SK-N-SH (cell line): ENCODE results near the gene KIF18A. TPM values are rescaled to one million over a fixed set of nuclear protein-coding genes. Genes with fewer than 3 reads are reported as not detected.
A peak's percentile ranks its signal among the peaks of the same experiment; 100 is the strongest.
"Not testable (repeated sequence)": the region's sequence is repeated elsewhere in the genome, so short reads cannot be mapped to it uniquely, and the experiment has no call there.

ENCODE experiments used
- CTCF ChIA-PET: fragments of 300-600, 350-600 bp; formaldehyde crosslinking; extraction: SDS; loops from one replicate; lab custom pipeline; 2021; lab: Yijun Ruan, JAX
- POLR2A ChIA-PET: fragments of 350-600 bp; sonication (Branson Sonifier 250); formaldehyde crosslinking; extraction: SDS; loops from one replicate; lab custom pipeline; 2020; ENCODE audit warnings: antibody characterized with exemption, inconsistent platforms; lab: Yijun Ruan, JAX
- DNase-seq: peaks from one replicate; pipeline ENCODE4 v3.0.0; 2012
- H2AFZ ChIP-seq: fragments of 200-600 bp; sonication (generic); 2 replicates; pipeline ENCODE4 v1.8.1; 2016; ENCODE audit warnings: antibody characterized with exemption, mild to moderate bottlenecking, low read depth
- H3F3A ChIP-seq: fragments of 200-600 bp; sonication (generic); replicated peaks from 2 replicates; pipeline ENCODE3; 2016; ENCODE audit warnings: antibody characterized with exemption, mild to moderate bottlenecking; ENCODE audit not compliant: insufficient read depth
- H3K27ac ChIP-seq, 2 experiments: fragments of 200-500 bp in 1 of 2; fragments of 200-600 bp in 1 of 2; sonication (Bioruptor generic) in 1 of 2; sonication (generic), shearing (Covaris generic) in 1 of 2; 2 replicates each; pipeline versions ENCODE4 v1.5.1 to v1.6.1; 2014 to 2016; ENCODE audit warnings: low read depth in 2 of 2, inconsistent platforms in 1 of 2, low read length in 1 of 2, mild to moderate bottlenecking in 1 of 2, mixed read lengths in 1 of 2
- H3K27me3 ChIP-seq: fragments of 200-600 bp; sonication (generic), shearing (Covaris generic); 2 replicates; pipeline ENCODE4 v1.6.1; 2016; ENCODE audit warnings: mixed run types; ENCODE audit not compliant: insufficient read depth
- H3K36me3 ChIP-seq, 2 experiments: fragments of 200-500 bp in 1 of 2; fragments of 200-600 bp in 1 of 2; sonication (Bioruptor generic) in 1 of 2; sonication (generic) in 1 of 2; replicated peaks in 1 of 2; 2 replicates each; pipeline versions ENCODE3 to v1.5.1; 2014 to 2016; ENCODE audit warnings: low read length in 1 of 2, mild to moderate bottlenecking in 1 of 2; ENCODE audit not compliant: insufficient read depth in 2 of 2, control insufficient read depth in 1 of 2
- H3K4me1 ChIP-seq, 2 experiments: fragments of 200-500 bp in 1 of 2; fragments of 200-600 bp in 1 of 2; sonication (Bioruptor generic) in 1 of 2; sonication (generic), shearing (Covaris generic) in 1 of 2; 2 replicates each; pipeline versions ENCODE4 v1.5.1 to v1.6.1; 2014 to 2016; ENCODE audit warnings: low read depth in 1 of 2, low read length in 1 of 2, mixed run types in 1 of 2; ENCODE audit not compliant: insufficient read depth in 2 of 2, control insufficient read depth in 1 of 2
- H3K4me2 ChIP-seq: fragments of 200-600 bp; sonication (generic), shearing (Covaris generic); 2 replicates; pipeline ENCODE4 v1.6.1; 2017; ENCODE audit warnings: mixed run types
- H3K4me3 ChIP-seq, 2 experiments: fragments of 200-500 bp in 1 of 2; fragments of 200-600 bp in 1 of 2; sonication (Bioruptor generic) in 1 of 2; sonication (generic), shearing (Covaris generic) in 1 of 2; 2 replicates each; pipeline versions ENCODE4 v1.5.1 to v1.8.1; 2014 to 2016; ENCODE audit warnings: low read depth in 2 of 2, inconsistent platforms in 1 of 2, low read length in 1 of 2, mild to moderate bottlenecking in 1 of 2, mixed read lengths in 1 of 2, moderate library complexity in 1 of 2
- H3K79me2 ChIP-seq: fragments of 200-600 bp; sonication (generic); 2 replicates; pipeline ENCODE4 v1.8.1; 2017; ENCODE audit warnings: mild to moderate bottlenecking; ENCODE audit not compliant: insufficient read depth
- H3K9ac ChIP-seq: fragments of 200-600 bp; sonication (generic); 2 replicates; pipeline ENCODE4 v1.6.1; 2017; ENCODE audit warnings: mixed run types
- H3K9me2 ChIP-seq: fragments of 200-600 bp; sonication (generic); 2 replicates; pipeline ENCODE4 v1.6.1; 2017; ENCODE audit warnings: mixed run types
- H3K9me3 ChIP-seq: fragments of 200-600 bp; sonication (generic); 2 replicates; pipeline ENCODE4 v1.6.1; 2017; ENCODE audit warnings: mixed run types, mild to moderate bottlenecking, moderate library complexity
- H4K20me1 ChIP-seq: fragments of 200-600 bp; sonication (generic); 2 replicates; pipeline ENCODE4 v1.6.1; 2017; ENCODE audit warnings: mild to moderate bottlenecking, mixed run types; ENCODE audit not compliant: insufficient read depth
- FOSL2 ChIP-seq: IDR thresholded peaks from 2 replicates; pipeline ENCODE4 v1.4.0; 2012; ENCODE audit warnings: low read depth, mild to moderate bottlenecking, moderate library complexity, borderline replicate concordance
- FOXM1 ChIP-seq: IDR thresholded peaks from 2 replicates; pipeline ENCODE4 v1.4.0; 2012; ENCODE audit warnings: low read depth, mild to moderate bottlenecking
- NFIC ChIP-seq: IDR thresholded peaks from 2 replicates; pipeline ENCODE4 v1.4.0; 2012; ENCODE audit warnings: borderline replicate concordance
- RXRA ChIP-seq: IDR thresholded peaks from 2 replicates; pipeline ENCODE4 v1.4.0; 2012; ENCODE audit warnings: low read depth, mild to moderate bottlenecking, borderline replicate concordance
- TCF12 ChIP-seq: IDR thresholded peaks from 2 replicates; pipeline ENCODE4 v1.4.0; 2012
- YY1 ChIP-seq: IDR thresholded peaks from 2 replicates; pipeline ENCODE4 v1.4.0; 2012; ENCODE audit warnings: low read depth, mild to moderate bottlenecking
- WGBS: methylation state at CpG from one replicate; pipeline ENCODE4 v1.1.6; 2017; ENCODE audit warnings: low lambda C conversion rate; 5-methylcytosine and 5-hydroxymethylcytosine counted together
- polyA plus RNA-seq, 3 experiments: library from polyadenylated mRNA; depleted of rRNA; stranded (reverse); fragments of >200 nt; gene quantifications; 2 replicates each; pipeline ENCODE4 v1.2.3, GENCODE V29; 2012
- TF ChIP-seq, protein P1 (sequence below): IDR thresholded peaks from 2 replicates; pipeline ENCODE4; 2012
- TF ChIP-seq, protein P2 (sequence below): IDR thresholded peaks from 2 replicates; pipeline ENCODE4 v1.4.0; 2012; ENCODE audit warnings: low read depth
- TF ChIP-seq, protein P3 (sequence below): IDR thresholded peaks from 2 replicates; pipeline ENCODE4 v1.4.0; 2012; ENCODE audit warnings: low read depth, borderline replicate concordance
- TF ChIP-seq, protein P4 (sequence below): fragments of 200-600 bp; sonication (generic); IDR thresholded peaks from 2 replicates; pipeline ENCODE4 v1.6.1; 2017; ENCODE audit warnings: antibody characterized with exemption, mild to moderate bottlenecking, moderate library complexity
- TF ChIP-seq, protein P5 (sequence below): fragments of 150-350 bp; IDR thresholded peaks from 2 replicates; pipeline ENCODE4 v1.6.1; 2017; ENCODE audit warnings: antibody characterized with exemption, low read length, low read depth, borderline replicate concordance

KIF18A gene
- polyA plus RNA-seq, 1 of the 3 experiments (the other 2 are of a cell fraction): 3.8 TPM

DNA sequence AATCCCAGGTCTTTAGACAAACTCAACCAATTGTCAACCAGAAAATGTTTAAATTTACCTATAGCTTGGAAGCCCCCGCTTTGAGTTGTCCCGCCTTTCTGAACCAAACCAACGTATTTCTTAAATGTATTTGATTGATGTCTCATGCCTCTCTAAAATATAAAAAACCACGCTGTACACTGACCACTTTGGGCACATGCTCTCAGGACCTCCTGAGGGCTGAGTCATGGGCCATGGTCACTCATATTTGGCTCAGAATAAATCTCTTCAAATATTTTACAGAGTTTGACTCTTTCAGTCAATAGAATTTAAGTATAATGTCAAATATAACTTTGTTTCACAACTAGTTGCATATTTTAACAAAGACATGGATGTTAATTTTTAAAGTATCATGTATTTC is 5.7 kb downstream of the KIF18A start:
- Histone ChIP-seq H3K27ac (peak overlapping the region in 1 of 2 experiments; percentile 24; a peak in 1 of 4 replicates), H3K4me1 (peaks cover 6 to 38% of the 10 kb centered on the region in 2 experiments; a peak in 3 of 4 replicates), H3K79me2 (peaks cover 100% of the 10 kb centered on the region), H2AFZ (0 out of 2 replicates have a peak overlapping the region, but pooled peaks have one; percentile 0)
- DNase-seq, H3K4me3 ChIP-seq, H3K27me3 ChIP-seq, H3K9me2 ChIP-seq, H4K20me1 ChIP-seq, POLR2A ChIA-PET, H3F3A ChIP-seq, H3K9me3 ChIP-seq, H3K36me3 ChIP-seq, CTCF ChIA-PET: not testable (repeated sequence)
- 67% methylated on average over 4 of the region's 4 CpGs for WGBS
- TF ChIP-seq, protein P1, sequence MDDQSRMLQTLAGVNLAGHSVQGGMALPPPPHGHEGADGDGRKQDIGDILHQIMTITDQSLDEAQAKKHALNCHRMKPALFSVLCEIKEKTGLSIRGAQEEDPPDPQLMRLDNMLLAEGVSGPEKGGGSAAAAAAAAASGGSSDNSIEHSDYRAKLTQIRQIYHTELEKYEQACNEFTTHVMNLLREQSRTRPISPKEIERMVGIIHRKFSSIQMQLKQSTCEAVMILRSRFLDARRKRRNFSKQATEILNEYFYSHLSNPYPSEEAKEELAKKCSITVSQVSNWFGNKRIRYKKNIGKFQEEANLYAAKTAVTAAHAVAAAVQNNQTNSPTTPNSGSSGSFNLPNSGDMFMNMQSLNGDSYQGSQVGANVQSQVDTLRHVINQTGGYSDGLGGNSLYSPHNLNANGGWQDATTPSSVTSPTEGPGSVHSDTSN: peak; percentile 43
- TF ChIP-seq, protein P2, sequence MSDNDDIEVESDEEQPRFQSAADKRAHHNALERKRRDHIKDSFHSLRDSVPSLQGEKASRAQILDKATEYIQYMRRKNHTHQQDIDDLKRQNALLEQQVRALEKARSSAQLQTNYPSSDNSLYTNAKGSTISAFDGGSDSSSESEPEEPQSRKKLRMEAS: peak; percentile 51; the same call in 1 of the 2 replicates
- peak; percentile 9; the same call in 1 of the 2 replicates for TF ChIP-seq FOSL2
- TF ChIP-seq, all 33 proteins: peak for 3; not testable (repeated sequence) for 30
- 0 out of 2 replicates have a peak overlapping the region, but pooled peaks have one; percentile 5 for H3K4me2 ChIP-seq
- H3K9ac ChIP-seq: not testable (repeated sequence)

DNA sequence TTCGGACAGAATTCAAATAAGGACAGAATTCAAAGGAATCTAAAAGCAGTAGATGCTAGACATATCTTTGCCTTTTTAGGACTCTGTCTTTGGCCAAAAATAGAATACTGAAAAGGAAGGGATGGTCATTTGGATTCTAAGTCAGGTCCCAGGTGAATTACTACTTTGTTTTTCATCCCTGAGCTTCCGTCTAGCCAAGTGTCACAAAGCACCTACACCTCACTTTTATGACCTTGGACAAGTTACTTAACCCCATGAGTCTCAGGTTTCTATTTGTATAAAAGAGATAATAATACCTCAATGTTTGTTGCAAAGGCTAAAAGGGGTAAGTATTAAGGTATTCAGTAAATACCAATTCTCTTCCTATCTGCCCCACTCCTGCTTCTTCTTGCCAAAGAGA is 7.3 kb downstream of the KIF18A start:
- Histone ChIP-seq H3K27ac (no peak overlapping the region), H3K4me1 (peaks cover 3 to 32% of the 10 kb centered on the region in 2 experiments; a peak in 3 of 4 replicates), H3K9me3 (no peaks in the 10 kb centered on the region), H3K9me2 (no peaks in the 10 kb centered on the region), H3K36me3 (peaks cover 6 to 12% of the 10 kb centered on the region in 2 experiments), H2AFZ (no peak overlapping the region), H3K27me3 (no peaks in the 10 kb centered on the region), H4K20me1 (no peaks in the 10 kb centered on the region)
- POLR2A ChIA-PET: no interaction called here
- no peak for DNase-seq
- TF ChIP-seq, protein P1: no peak
- TF ChIP-seq FOXM1: no peak
- no peak for TF ChIP-seq TCF12
- TF ChIP-seq YY1: no peak
- TF ChIP-seq, protein P3, sequence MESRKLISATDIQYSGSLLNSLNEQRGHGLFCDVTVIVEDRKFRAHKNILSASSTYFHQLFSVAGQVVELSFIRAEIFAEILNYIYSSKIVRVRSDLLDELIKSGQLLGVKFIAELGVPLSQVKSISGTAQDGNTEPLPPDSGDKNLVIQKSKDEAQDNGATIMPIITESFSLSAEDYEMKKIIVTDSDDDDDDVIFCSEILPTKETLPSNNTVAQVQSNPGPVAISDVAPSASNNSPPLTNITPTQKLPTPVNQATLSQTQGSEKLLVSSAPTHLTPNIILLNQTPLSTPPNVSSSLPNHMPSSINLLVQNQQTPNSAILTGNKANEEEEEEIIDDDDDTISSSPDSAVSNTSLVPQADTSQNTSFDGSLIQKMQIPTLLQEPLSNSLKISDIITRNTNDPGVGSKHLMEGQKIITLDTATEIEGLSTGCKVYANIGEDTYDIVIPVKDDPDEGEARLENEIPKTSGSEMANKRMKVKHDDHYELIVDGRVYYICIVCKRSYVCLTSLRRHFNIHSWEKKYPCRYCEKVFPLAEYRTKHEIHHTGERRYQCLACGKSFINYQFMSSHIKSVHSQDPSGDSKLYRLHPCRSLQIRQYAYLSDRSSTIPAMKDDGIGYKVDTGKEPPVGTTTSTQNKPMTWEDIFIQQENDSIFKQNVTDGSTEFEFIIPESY: no peak
- TF ChIP-seq FOSL2: no peak
- TF ChIP-seq, protein P2: no peak
- no peak for TF ChIP-seq RXRA
- TF ChIP-seq NFIC: no peak
- TF ChIP-seq, protein P4, sequence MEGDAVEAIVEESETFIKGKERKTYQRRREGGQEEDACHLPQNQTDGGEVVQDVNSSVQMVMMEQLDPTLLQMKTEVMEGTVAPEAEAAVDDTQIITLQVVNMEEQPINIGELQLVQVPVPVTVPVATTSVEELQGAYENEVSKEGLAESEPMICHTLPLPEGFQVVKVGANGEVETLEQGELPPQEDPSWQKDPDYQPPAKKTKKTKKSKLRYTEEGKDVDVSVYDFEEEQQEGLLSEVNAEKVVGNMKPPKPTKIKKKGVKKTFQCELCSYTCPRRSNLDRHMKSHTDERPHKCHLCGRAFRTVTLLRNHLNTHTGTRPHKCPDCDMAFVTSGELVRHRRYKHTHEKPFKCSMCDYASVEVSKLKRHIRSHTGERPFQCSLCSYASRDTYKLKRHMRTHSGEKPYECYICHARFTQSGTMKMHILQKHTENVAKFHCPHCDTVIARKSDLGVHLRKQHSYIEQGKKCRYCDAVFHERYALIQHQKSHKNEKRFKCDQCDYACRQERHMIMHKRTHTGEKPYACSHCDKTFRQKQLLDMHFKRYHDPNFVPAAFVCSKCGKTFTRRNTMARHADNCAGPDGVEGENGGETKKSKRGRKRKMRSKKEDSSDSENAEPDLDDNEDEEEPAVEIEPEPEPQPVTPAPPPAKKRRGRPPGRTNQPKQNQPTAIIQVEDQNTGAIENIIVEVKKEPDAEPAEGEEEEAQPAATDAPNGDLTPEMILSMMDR: no peak
- TF ChIP-seq, protein P5, sequence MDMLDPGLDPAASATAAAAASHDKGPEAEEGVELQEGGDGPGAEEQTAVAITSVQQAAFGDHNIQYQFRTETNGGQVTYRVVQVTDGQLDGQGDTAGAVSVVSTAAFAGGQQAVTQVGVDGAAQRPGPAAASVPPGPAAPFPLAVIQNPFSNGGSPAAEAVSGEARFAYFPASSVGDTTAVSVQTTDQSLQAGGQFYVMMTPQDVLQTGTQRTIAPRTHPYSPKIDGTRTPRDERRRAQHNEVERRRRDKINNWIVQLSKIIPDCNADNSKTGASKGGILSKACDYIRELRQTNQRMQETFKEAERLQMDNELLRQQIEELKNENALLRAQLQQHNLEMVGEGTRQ: no peak
- TF ChIP-seq, all 33 proteins: peak for 0
- Histone ChIP-seq H3K79me2 (peaks cover 100% of the 10 kb centered on the region), H3K4me3 (no peak overlapping the region), H3K9ac (no peak overlapping the region), H3F3A (peaks cover 3% of the 10 kb centered on the region), H3K4me2 (no peak overlapping the region)
- WGBS: 95% methylated on average over 2 of the region's 2 CpGs
- CTCF ChIA-PET: interaction anchor here (1.1 kb wide), 1 partner anchor 384 kb away, joined by 4 read pairs; no protein-coding TSS in a partner anchor
